Immature natural killer cell (primary cell): ENCODE results near the gene HBA1. TPM values are rescaled to one million over a fixed set of nuclear protein-coding genes. Genes with fewer than 3 reads are reported as not detected.

Experiments used
- DNase-seq, 3 donors: peaks; one replicate each; pipeline ENCODE4 v3.0.0; 2022; ENCODE audit warnings: mixed read lengths in 1 of 3
- H3K27ac Mint-ChIP-seq, 6 donors: one replicate each; pipeline ENCODE4 v1.8.0; 2020; ENCODE audit warnings: mixed read lengths in 6 of 6, mild to moderate bottlenecking in 5 of 6, inconsistent platforms in 4 of 6, moderate library complexity in 3 of 6
- H3K27me3 Mint-ChIP-seq, 3 donors: one replicate each; pipeline ENCODE4 v1.8.0; 2020 to 2021; ENCODE audit warnings: low read depth in 3 of 3, mild to moderate bottlenecking in 3 of 3, mixed read lengths in 3 of 3, moderate library complexity in 3 of 3, inconsistent platforms in 1 of 3
- H3K36me3 Mint-ChIP-seq, 3 donors: one replicate each; pipeline ENCODE4 v1.8.0; 2020; ENCODE audit warnings: mixed read lengths in 3 of 3, inconsistent platforms in 2 of 3, mild to moderate bottlenecking in 2 of 3
- H3K4me1 Mint-ChIP-seq, 2 donors: one replicate each; pipeline ENCODE4 v1.8.0; 2020; ENCODE audit warnings: inconsistent platforms in 2 of 2, mild to moderate bottlenecking in 2 of 2, mixed read lengths in 2 of 2, moderate library complexity in 1 of 2
- H3K4me3 Mint-ChIP-seq, 5 donors: one replicate each; pipeline ENCODE4 v1.8.0; 2020; ENCODE audit warnings: mild to moderate bottlenecking in 5 of 5, mixed read lengths in 5 of 5, inconsistent platforms in 3 of 5, moderate library complexity in 3 of 5
- H3K9me3 Mint-ChIP-seq, 6 donors: one replicate each; pipeline ENCODE4 v1.8.0; 2020; ENCODE audit warnings: mild to moderate bottlenecking in 6 of 6, mixed read lengths in 6 of 6, inconsistent platforms in 4 of 6, moderate library complexity in 3 of 6
- polyA plus RNA-seq, 3 donors: library from polyadenylated mRNA; unstranded; fragments of 300-500 nt; fragmentation: Illumina TruSeq; gene quantifications; one replicate each; pipeline ENCODE4 v1.2.3, GENCODE V29; 2021

The HBA1 gene
- polyA plus RNA-seq, 3 donors from 2014 or later: 70.7 to 207 (median 119) TPM

DNA sequence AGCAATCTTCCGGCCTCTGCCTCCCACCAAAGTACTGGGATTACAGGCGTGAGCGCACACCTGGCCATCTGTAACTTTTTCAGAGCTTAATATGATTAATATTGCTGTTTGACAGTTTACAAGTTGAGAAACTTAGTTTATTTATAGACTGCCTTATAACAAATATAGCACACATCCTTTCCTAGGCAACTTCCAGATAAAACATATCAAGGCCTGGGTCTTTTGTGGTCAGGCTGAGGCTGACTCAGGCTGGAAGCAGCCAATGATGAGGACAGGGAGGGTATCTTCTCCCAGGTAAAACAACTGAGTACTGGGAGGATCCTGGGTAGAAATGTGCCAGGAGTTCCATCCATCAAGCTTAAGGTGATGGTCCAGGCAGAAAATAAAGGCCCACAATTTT, 36.5 kb downstream of the HBA1 start:
- Mint-ChIP-seq H3K27me3 (peaks cover 0 to 5% (median 0%) of the 10 kb centered on the region in 3 donors), H3K36me3 (peaks cover 2 to 16% (median 6%) of the 10 kb centered on the region in 3 donors), H3K4me3 (no peak overlapping the region), H3K4me1 (peaks cover 2 to 7% of the 10 kb centered on the region in 2 donors), H3K27ac (peak overlapping the region in 1 of 6 donors; percentile 49), H3K9me3 (no peaks in the 10 kb centered on the region)
- DNase-seq: no peak

DNA sequence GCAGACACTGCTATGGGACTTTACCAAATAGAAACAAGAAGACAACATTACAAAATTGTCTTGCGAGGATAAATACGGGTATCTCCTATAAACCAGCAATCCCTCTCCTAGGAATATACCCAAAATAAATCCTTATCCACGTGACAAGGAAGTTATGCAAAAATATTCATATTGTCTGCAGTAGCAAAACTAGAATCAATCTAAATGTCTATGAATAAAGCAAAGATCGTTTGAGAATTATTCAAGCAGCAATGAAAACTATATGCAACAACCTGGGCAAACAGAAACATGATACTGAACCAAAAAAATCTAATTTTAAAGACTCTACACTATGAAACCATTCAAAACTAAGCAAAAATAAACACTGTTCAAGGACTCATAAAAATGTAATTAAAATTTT, 43.5 kb downstream of the HBA1 start:
- H3K4me3 Mint-ChIP-seq: no peak overlapping the region
- peak overlapping the region in 2 of 6 donors; percentile 8 to 18 for H3K27ac Mint-ChIP-seq
- no peak for DNase-seq
- peaks cover 3 to 20% (median 12%) of the 10 kb centered on the region in 3 donors for H3K36me3 Mint-ChIP-seq
- H3K9me3 Mint-ChIP-seq: no peaks in the 10 kb centered on the region
- H3K27me3 Mint-ChIP-seq: peaks cover 0 to 8% (median 0%) of the 10 kb centered on the region in 3 donors
- H3K4me1 Mint-ChIP-seq: peaks cover 3 to 16% of the 10 kb centered on the region in 2 donors

Other genes starting within 250 kb of the HBA1 start
- gene POLR3K, start 123.1 kb upstream of the HBA1 start, polyA plus RNA-seq: 10 to 100 TPM; 26.9 to 40.7 (median 34.6) TPM
- gene SNRNP25, start 122.9 kb upstream of the HBA1 start, polyA plus RNA-seq: 10 to 100 TPM; 22.0 to 51.1 (median 30.7) TPM
- gene RHBDF1, start 104.0 kb upstream of the HBA1 start, polyA plus RNA-seq: under 1 TPM in 1 of 3 donors, not detected in 2; 0.24 TPM
- 100 to 1,000 TPM in 2 of 3 donors, 10 to 100 TPM in 1; 96.0 to 134 (median 106) TPM for gene MPG, start 98.5 kb upstream of the HBA1 start, polyA plus RNA-seq
- 10 to 100 TPM; 13.3 to 28.6 (median 27.0) TPM for gene NPRL3, start 38.0 kb upstream of the HBA1 start, polyA plus RNA-seq
- gene HBZ, start 24.0 kb upstream of the HBA1 start, polyA plus RNA-seq: not detected
- 1 to 10 TPM in 1 of 3 donors, not detected in 2; 2.5 TPM for gene HBM, start 10.7 kb upstream of the HBA1 start, polyA plus RNA-seq
- gene HBA2, start 3.8 kb upstream of the HBA1 start, polyA plus RNA-seq: 100 to 1,000 TPM; 202 to 797 (median 725) TPM
- 10 to 100 TPM in 1 of 3 donors, 1 to 10 TPM in 2; 4.9 to 10.3 (median 8.9) TPM for gene HBQ1, start 3.8 kb downstream of the HBA1 start, polyA plus RNA-seq
- gene LUC7L, start 52.8 kb downstream of the HBA1 start, polyA plus RNA-seq: 10 to 100 TPM in 2 of 3 donors, 1 to 10 TPM in 1; 4.5 to 15.0 (median 10.4) TPM
- 10 to 100 TPM; 19.3 to 56.6 (median 24.4) TPM for gene FAM234A, start 58.1 kb downstream of the HBA1 start, polyA plus RNA-seq
- not detected for gene RGS11, start 99.3 kb downstream of the HBA1 start, polyA plus RNA-seq
- gene ARHGDIG, start 103.9 kb downstream of the HBA1 start, polyA plus RNA-seq: not detected
- gene PDIA2, start 106.5 kb downstream of the HBA1 start, polyA plus RNA-seq: not detected
- 10 to 100 TPM in 1 of 3 donors, 1 to 10 TPM in 2; 1.9 to 12.5 (median 5.2) TPM for gene AXIN1, start 176.0 kb downstream of the HBA1 start, polyA plus RNA-seq
- gene MRPL28, start 193.9 kb downstream of the HBA1 start, polyA plus RNA-seq: 100 to 1,000 TPM in 2 of 3 donors, 10 to 100 TPM in 1; 98.6 to 139 (median 106) TPM
- 10 to 100 TPM; 16.0 to 35.9 (median 23.7) TPM for gene PGAP6, start 205.3 kb downstream of the HBA1 start, polyA plus RNA-seq
- gene NME4, start 220.5 kb downstream of the HBA1 start, polyA plus RNA-seq: 10 to 100 TPM; 30.4 to 53.7 (median 36.5) TPM
- gene DECR2, start 225.2 kb downstream of the HBA1 start, polyA plus RNA-seq: 10 to 100 TPM in 1 of 3 donors, 1 to 10 TPM in 2; 3.6 to 12.9 (median 5.4) TPM
- gene RAB11FIP3, start 249.0 kb downstream of the HBA1 start, polyA plus RNA-seq: 1 to 10 TPM in 2 of 3 donors, under 1 TPM in 1; 0.04 to 3.7 (median 1.8) TPM